Body of pancreas (tissue), 4 donors: ENCODE data around the gene TMPRSS11E.

Experiments
- POLR2A ChIP-seq, 3 donors: fragments of 450-650 bp; IDR thresholded peaks; one replicate each; pipeline ENCODE4 v1.6.1; 2016; ENCODE audit warnings: antibody characterized with exemption in 3 of 3, mild to moderate bottlenecking in 2 of 3
- TF ChIP-seq, protein P1 (sequence below), 7 experiments: fragments of 450-650 bp in 4 of 7; fragments of 200-600 bp in 3 of 7; sonication (generic) in 3 of 7; IDR thresholded peaks; one replicate each; pipeline ENCODE4 v1.5.1; 2016 to 2019; ENCODE audit warnings: antibody characterized with exemption in 7 of 7

DNA sequence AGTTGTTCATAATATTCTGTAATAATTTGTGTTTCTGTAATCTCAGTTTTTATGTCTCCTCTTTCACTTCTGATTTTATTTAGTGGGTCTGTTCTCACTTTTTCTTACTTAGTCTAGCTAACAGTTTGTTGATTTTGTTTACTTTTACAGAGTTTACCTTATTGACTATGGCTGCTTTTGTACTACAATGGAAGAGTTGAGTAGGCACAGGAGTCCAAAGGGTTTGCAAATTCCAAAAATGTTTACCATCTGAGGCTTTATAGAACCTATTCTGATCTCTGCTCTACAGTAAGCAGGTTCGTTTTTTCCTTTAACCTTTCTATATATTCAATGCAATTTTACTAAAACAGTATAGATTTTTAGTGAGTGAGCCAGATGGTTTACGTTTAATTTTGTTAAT lies 73.7 kb downstream of the TMPRSS11E start:
- TF ChIP-seq, protein P1, sequence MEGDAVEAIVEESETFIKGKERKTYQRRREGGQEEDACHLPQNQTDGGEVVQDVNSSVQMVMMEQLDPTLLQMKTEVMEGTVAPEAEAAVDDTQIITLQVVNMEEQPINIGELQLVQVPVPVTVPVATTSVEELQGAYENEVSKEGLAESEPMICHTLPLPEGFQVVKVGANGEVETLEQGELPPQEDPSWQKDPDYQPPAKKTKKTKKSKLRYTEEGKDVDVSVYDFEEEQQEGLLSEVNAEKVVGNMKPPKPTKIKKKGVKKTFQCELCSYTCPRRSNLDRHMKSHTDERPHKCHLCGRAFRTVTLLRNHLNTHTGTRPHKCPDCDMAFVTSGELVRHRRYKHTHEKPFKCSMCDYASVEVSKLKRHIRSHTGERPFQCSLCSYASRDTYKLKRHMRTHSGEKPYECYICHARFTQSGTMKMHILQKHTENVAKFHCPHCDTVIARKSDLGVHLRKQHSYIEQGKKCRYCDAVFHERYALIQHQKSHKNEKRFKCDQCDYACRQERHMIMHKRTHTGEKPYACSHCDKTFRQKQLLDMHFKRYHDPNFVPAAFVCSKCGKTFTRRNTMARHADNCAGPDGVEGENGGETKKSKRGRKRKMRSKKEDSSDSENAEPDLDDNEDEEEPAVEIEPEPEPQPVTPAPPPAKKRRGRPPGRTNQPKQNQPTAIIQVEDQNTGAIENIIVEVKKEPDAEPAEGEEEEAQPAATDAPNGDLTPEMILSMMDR (IDR thresholded peaks at IDR 0.05), result no peak
- no peak for TF ChIP-seq POLR2A (IDR thresholded peaks at IDR 0.05)
